Measurements from ENCODE around the gene REEP5. TPM values are rescaled to one million over a fixed set of nuclear protein-coding genes. Genes with fewer than 3 reads are reported as not detected.

REEP5 gene
- total RNA-seq, 4 donors from 2014 or later: 25.5 to 60.8 (median 36.1) TPM

GRCh38 chr5:112870966-112871365 lies 51.1 kb downstream of the REEP5 start:
- DNase-seq: no peak
- intact Hi-C loops (cut with DNase I): no loop called here
- Histone ChIP-seq H3K27ac (no peak overlapping the region), H3K4me1 (no peaks in the 10 kb centered on the region), H3K9me3 (no peaks in the 10 kb centered on the region), H3K27me3 (no peaks in the 10 kb centered on the region), H3K36me3 (peaks cover 5 to 79% (median 11%) of the 10 kb centered on the region in 3 donors), H3K4me3 (no peak overlapping the region)
- 64 to 65% methylated on average over 3 of the region's 3 CpGs for WGBS, 2 donors
- TF ChIP-seq POLR2A (IDR thresholded peaks at IDR 0.05) (no peak), CTCF (IDR thresholded peaks at IDR 0.05) (no peak)

- Histone ChIP-seq H3K4me3 (no peak overlapping the region), H3K27me3 (no peaks in the 10 kb centered on the region), H3K9me3 (no peaks in the 10 kb centered on the region), H3K36me3 (peaks cover 5 to 79% (median 15%) of the 10 kb centered on the region in 3 donors), H3K4me1 (no peaks in the 10 kb centered on the region), H3K27ac (no peak overlapping the region)
- no peak for TF ChIP-seq CTCF (IDR thresholded peaks at IDR 0.05)
- no peak for TF ChIP-seq POLR2A (IDR thresholded peaks at IDR 0.05)
- 90 to 100% methylated on average over 3 of the region's 3 CpGs for WGBS, 2 donors
- intact Hi-C loops (cut with DNase I): no loop called here
- no peak for DNase-seq
Observed at GRCh38 chr5:112869948-112870347, 52.1 kb downstream of the REEP5 start.

GRCh38 chr5:112867411-112867810 lies 54.6 kb downstream of the REEP5 start:
- intact Hi-C loops (cut with DNase I): no loop called here
- no peaks in the 10 kb centered on the region for H3K9me3 ChIP-seq
- H3K27ac ChIP-seq: no peak overlapping the region
- peaks cover 2 to 17% (median 12%) of the 10 kb centered on the region in 3 donors for H3K4me1 ChIP-seq
- TF ChIP-seq CTCF (IDR thresholded peaks at IDR 0.05): no peak
- no peak for TF ChIP-seq POLR2A (IDR thresholded peaks at IDR 0.05)
- 90 to 95% methylated on average over 5 of the region's 5 CpGs for WGBS, 2 donors
- no peak overlapping the region for H3K4me3 ChIP-seq
- H3K36me3 ChIP-seq: peaks cover 5 to 84% (median 15%) of the 10 kb centered on the region in 3 donors
- H3K27me3 ChIP-seq: no peaks in the 10 kb centered on the region
- DNase-seq: no peak

GRCh38 chr5:112866739-112867138 lies 55.3 kb downstream of the REEP5 start:
- Histone ChIP-seq H3K4me3 (no peak overlapping the region), H3K9me3 (no peaks in the 10 kb centered on the region), H3K4me1 (peaks cover 9 to 24% (median 17%) of the 10 kb centered on the region in 3 donors), H3K27ac (no peak overlapping the region), H3K36me3 (peaks cover 5 to 84% (median 15%) of the 10 kb centered on the region in 3 donors), H3K27me3 (no peaks in the 10 kb centered on the region)
- intact Hi-C loops (cut with DNase I): no loop called here
- TF ChIP-seq CTCF (IDR thresholded peaks at IDR 0.05): no peak
- TF ChIP-seq POLR2A (IDR thresholded peaks at IDR 0.05): no peak
- 96% methylated on average over 2 of the region's 2 CpGs for WGBS, 2 donors
- DNase-seq: no peak

- no peak overlapping the region for H3K27ac ChIP-seq
- WGBS, 2 donors: 87 to 89% methylated on average over 3 of the region's 3 CpGs
- no peak for DNase-seq
- H3K27me3 ChIP-seq: no peaks in the 10 kb centered on the region
- no peak overlapping the region for H3K4me3 ChIP-seq
- H3K4me1 ChIP-seq: peaks cover 10 to 32% (median 17%) of the 10 kb centered on the region in 3 donors
- H3K36me3 ChIP-seq: peaks cover 5 to 70% (median 15%) of the 10 kb centered on the region in 3 donors
- TF ChIP-seq CTCF (IDR thresholded peaks at IDR 0.05): no peak
- no peaks in the 10 kb centered on the region for H3K9me3 ChIP-seq
- intact Hi-C loops (cut with DNase I): no loop called here
Observed at GRCh38 chr5:112865128-112865527, 56.9 kb downstream of the REEP5 start.

Measured in esophagus squamous epithelium (tissue), 5 donors.